Fibroblast of pulmonary artery (primary cell): ENCODE data around the gene NEK2.

Experiments
- DNase-seq: peaks from one replicate; pipeline ENCODE4 v3.0.0-alpha.2; 2010; ENCODE audit warnings: low read depth
- H3K4me3 ChIP-seq: replicated peaks from 2 replicates; pipeline ENCODE4 v1.5.1; 2011; ENCODE audit warnings: low read depth, mild to moderate bottlenecking, control low read depth, low read length, moderate library complexity
- TF ChIP-seq, protein P1 (sequence below): IDR thresholded peaks from 2 replicates; pipeline ENCODE4 v1.5.1; 2011; ENCODE audit warnings: mild to moderate bottlenecking, control low read depth, low read length, inconsistent platforms; ENCODE audit errors: missing control alignments

The NEK2 gene

DNA sequence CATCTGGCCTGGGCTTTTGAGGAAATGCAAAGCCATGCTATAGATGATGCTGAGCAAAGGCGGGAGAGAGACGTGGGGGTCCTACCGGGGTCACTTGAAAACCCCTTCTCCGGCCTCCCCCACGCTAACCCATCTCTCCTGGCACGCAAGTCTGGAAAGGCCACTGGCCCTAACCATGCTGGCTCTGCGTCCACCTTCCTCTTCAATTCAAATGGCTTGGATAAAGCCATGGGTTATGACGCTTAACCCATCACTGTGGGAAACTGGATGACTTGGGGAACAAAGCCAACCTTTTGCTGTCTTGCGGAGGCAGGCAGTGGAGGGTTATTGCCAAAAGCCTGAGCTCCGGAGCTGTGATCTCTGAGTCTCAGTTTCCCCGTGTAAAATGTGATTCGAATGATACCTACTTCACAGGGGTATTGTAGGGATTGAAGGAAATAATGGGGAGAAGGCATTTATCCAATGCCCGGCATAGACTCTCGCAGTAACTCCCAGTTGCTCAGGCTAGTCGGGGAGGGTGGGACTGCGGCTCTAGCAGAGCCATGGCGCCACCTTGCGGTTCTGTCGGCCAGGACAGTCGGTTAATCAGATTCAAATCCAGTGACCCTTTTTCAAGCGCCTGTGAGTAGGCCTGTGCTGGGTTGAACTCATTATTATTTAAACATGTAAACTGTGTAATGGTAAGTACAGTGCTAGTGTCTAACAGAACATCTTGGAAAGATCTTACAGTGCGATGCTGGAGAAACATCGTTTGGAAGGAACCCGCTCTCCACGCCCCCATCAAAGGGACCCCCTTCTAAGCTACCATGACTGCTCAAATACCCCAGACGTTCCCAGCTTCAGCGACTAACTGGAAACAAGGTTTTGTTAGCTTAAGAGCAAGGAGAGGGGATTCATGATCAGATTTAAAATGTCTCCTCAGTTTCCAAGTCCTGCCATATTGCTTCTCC, 20.3 kb downstream of the NEK2 start:
- DNase-seq: peak; percentile 92
- H3K4me3 ChIP-seq: no peak overlapping the region
- TF ChIP-seq, protein P1, sequence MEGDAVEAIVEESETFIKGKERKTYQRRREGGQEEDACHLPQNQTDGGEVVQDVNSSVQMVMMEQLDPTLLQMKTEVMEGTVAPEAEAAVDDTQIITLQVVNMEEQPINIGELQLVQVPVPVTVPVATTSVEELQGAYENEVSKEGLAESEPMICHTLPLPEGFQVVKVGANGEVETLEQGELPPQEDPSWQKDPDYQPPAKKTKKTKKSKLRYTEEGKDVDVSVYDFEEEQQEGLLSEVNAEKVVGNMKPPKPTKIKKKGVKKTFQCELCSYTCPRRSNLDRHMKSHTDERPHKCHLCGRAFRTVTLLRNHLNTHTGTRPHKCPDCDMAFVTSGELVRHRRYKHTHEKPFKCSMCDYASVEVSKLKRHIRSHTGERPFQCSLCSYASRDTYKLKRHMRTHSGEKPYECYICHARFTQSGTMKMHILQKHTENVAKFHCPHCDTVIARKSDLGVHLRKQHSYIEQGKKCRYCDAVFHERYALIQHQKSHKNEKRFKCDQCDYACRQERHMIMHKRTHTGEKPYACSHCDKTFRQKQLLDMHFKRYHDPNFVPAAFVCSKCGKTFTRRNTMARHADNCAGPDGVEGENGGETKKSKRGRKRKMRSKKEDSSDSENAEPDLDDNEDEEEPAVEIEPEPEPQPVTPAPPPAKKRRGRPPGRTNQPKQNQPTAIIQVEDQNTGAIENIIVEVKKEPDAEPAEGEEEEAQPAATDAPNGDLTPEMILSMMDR: peak; percentile 96

DNA sequence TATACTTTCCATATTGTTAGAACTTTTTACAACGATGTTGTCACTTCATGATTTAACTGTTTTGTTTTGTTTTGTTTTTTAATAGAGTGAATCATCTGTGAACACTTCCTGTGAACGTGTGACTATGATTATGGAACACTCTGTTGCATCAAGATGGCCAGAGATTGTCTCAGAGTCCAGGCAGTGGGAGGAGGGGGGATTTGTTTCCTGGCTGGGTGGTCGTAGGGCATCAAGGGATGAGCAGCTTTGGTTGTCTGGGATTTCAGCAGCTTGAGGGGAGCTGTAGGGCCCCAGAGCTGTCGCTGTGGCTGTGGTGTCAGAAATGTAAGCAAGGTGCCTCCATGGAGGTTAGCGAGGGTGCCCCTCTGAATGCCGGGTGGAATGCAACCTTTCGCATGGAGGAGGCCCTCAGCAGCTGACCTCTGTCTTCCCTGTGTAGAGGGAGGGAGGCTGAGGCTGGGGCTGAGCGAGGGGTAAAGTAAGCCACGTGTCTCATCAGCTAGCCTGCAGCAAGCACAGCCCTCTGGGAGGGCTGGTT, 21.4 kb downstream of the NEK2 start:
- TF ChIP-seq, protein P1: no peak
- peak; percentile 69 for DNase-seq
- H3K4me3 ChIP-seq: no peak overlapping the region

DNA sequence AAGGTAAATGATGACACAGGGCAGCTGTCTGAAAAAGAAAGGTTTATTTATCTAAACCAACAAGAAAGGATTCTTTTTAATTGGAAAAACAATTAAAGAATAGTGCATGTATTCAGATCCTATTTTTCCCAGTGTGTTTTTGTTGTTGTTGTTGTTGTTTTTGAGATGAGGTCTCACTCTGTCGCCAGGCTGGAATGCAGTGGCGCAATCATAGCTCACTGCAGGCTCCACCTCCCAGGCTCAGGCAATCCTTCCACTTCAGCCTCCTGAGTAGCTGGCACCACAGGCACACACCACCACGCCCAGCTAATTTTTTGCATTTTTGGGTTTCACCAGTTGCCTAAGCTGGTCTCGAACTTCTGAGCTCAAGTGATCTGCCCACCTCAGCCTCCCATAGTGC, 22.1 kb downstream of the NEK2 start:
- DNase-seq: peak; percentile 51
- H3K4me3 ChIP-seq: no peak overlapping the region
- TF ChIP-seq, protein P1: no peak

DNA sequence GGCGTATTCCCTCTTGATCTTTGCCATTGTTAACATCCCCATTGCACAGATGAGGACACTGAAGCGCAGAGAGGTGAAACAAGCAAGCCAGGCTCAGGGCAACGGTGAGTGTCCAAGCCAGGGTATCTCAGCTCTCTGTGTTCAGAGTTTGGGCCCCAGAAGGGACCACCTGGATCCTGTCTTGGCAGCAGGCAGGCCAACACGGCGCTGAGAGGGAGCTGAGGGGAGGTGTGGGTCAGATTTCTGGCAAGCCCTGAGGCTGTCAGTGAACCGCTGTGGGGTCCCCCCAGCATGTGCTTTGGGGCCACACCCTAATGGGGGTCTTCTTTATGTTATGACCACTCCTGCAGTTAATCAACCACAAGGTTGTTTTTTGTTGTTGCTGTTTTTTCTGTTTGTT, 23.1 kb downstream of the NEK2 start:
- no peak for DNase-seq
- H3K4me3 ChIP-seq: no peak overlapping the region
- TF ChIP-seq, protein P1: no peak

DNA sequence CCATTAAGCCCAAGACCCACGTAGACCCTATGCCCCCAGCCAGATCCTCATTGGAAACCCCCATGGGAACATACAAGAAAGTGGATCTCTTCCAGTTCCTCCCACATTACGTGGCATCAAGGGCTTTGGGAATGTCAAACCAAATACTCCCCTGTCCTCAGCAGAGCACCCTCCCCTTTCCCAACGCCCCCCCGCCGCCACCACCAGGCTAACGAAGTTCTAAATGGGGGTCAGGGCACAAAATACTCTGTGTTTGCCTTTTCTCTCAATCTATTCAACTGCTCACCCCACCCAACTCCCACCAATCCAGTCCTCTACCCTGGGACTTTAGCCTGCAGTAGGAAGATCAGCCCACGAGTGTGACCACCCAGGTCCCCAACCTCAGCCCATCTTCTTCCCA, 24.5 kb downstream of the NEK2 start:
- H3K4me3 ChIP-seq: no peak overlapping the region
- TF ChIP-seq, protein P1: no peak
- no peak for DNase-seq

DNA sequence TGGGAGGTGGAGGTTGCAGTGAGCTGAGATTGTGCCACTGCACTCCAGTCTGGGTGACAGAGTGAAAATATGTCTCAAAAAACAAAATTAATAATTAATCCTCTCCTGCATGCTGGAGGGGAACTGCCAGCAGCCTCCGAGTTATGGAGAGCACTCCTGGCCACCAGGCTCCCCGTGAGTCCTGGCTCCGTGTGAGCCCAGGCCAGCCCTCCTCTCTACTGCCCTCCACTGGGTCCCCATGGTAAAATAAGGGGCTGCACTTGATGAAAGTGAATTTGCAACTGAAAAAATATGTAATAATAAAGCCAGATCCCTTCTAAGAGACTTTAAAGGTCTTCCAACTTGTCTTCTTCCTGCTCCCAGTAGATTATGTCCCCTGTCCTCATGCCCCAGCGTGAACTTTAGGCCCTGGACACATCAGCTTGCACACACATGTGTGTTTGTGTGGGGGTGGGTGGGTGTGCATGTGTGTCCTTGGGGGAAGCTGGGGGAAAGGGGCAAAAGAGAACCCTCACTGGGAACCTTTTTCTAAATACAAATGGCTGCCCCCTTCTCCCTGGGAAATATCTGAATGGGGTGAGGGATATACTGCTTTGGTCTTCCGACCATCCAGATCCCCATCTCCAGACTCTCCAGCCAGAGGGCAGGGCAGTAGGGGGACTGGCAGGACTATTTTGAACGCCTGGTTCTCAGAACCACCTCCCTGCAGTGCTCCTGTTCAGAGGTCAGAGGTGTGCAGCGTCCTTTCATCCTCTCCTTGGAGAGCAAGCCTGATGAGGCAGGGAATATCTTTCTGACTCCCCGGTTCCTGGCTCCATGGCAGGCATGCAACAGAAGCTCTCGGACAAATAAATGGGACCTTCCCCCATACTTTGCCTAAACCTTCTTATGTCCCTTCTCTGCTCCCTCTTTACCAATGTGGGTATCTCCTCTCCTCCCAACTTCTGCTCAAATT, 26.2 kb downstream of the NEK2 start:
- TF ChIP-seq, protein P1: peak; percentile 44
- no peak overlapping the region for H3K4me3 ChIP-seq
- DNase-seq: peak; percentile 50
